ENCODE data around the gene USP26.

DNA sequence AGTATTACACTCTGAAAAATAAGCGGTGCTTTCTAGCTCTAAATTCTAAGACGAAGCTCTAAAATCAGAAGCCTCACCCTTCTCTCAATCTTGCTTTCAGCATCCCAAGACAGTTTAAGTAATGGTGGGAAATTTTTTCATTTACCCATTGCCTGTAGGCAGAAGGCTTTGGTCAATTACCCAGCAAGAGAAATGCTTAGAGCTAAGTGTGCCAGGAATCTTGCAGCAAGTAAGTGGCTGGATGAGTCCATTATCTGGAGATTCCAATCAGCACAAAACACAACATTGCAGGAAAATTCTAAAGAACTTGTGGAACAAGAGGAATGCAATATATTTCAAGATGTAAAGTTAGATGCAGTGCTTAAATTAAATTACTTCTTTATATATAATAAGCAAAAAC, 28.4 kb downstream of the USP26 start:
- TF ChIP-seq, protein P1, sequence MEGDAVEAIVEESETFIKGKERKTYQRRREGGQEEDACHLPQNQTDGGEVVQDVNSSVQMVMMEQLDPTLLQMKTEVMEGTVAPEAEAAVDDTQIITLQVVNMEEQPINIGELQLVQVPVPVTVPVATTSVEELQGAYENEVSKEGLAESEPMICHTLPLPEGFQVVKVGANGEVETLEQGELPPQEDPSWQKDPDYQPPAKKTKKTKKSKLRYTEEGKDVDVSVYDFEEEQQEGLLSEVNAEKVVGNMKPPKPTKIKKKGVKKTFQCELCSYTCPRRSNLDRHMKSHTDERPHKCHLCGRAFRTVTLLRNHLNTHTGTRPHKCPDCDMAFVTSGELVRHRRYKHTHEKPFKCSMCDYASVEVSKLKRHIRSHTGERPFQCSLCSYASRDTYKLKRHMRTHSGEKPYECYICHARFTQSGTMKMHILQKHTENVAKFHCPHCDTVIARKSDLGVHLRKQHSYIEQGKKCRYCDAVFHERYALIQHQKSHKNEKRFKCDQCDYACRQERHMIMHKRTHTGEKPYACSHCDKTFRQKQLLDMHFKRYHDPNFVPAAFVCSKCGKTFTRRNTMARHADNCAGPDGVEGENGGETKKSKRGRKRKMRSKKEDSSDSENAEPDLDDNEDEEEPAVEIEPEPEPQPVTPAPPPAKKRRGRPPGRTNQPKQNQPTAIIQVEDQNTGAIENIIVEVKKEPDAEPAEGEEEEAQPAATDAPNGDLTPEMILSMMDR (IDR thresholded peaks at IDR 0.05): no peak
- TF ChIP-seq EZH2phosphoT487 (IDR thresholded peaks at IDR 0.05) (no peak), EZH2 (IDR thresholded peaks at IDR 0.05) (no peak)

Data from neural progenitor cell (in vitro differentiated cells).